Mammary epithelial cell (primary cell): ENCODE data around the gene MACIR.

Source experiments
- EZH2 ChIP-seq: IDR thresholded peaks from 2 replicates; pipeline ENCODE4 v1.6.1; 2012; ENCODE audit warnings: low read length, inconsistent platforms, borderline replicate concordance
- TF ChIP-seq, protein P1 (sequence below), 2 donors: IDR thresholded peaks in 1 of 2; conservative IDR thresholded peaks in 1 of 2; 2 replicates each; pipeline ENCODE4 v1.5.1; 2011 to 2012; ENCODE audit warnings: inconsistent platforms in 2 of 2, low read length in 2 of 2, mild to moderate bottlenecking in 2 of 2, control low read depth in 1 of 2, low read depth in 1 of 2; ENCODE audit not compliant: insufficient read depth in 1 of 2; ENCODE audit errors: extremely low read depth in 1 of 2

DNA sequence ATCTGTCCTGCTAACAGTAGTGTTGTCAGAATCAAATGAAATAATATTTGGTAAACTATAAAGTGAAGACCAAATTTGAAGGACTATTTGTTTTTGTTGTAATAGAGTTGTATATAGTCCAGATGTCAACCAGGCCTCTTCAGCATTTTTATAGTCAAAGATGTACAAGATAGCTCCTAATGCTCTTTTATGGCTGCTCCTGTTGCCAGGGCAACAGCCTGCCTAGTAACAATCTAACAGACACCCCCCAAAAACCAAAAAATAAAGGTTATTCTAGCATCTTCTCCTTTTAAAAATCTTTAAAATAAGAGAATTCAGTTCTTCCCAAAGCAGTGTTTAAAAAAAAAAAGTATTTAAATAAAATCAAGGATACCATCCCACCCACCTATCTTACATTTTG is 49.5 kb upstream of the MACIR start:
- TF ChIP-seq EZH2, result no peak
- TF ChIP-seq, protein P1, sequence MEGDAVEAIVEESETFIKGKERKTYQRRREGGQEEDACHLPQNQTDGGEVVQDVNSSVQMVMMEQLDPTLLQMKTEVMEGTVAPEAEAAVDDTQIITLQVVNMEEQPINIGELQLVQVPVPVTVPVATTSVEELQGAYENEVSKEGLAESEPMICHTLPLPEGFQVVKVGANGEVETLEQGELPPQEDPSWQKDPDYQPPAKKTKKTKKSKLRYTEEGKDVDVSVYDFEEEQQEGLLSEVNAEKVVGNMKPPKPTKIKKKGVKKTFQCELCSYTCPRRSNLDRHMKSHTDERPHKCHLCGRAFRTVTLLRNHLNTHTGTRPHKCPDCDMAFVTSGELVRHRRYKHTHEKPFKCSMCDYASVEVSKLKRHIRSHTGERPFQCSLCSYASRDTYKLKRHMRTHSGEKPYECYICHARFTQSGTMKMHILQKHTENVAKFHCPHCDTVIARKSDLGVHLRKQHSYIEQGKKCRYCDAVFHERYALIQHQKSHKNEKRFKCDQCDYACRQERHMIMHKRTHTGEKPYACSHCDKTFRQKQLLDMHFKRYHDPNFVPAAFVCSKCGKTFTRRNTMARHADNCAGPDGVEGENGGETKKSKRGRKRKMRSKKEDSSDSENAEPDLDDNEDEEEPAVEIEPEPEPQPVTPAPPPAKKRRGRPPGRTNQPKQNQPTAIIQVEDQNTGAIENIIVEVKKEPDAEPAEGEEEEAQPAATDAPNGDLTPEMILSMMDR (conservative IDR thresholded peaks at IDR 0.05 in 1 of 2, IDR thresholded peaks at IDR 0.05 in 1 of 2; ENCODE audit: extremely low read depth in 1 of 2, insufficient read depth in 1 of 2, low read depth in 1 of 2, low read length in 2 of 2), result no peak
